ACC112 (cell line): Measurements from ENCODE around the gene ZNF862.

ENCODE experiments used
- H2AFZ ChIP-seq: fragments of 200-600 bp; sonication (generic); one replicate; pipeline ENCODE4 v1.6.0; 2017; ENCODE audit warnings: antibody characterized with exemption, low read length; ENCODE audit not compliant: unreplicated experiment
- H3K27ac ChIP-seq: fragments of 200-600 bp; sonication (generic); 2 replicates; pipeline ENCODE4 v1.5.1; 2014; ENCODE audit warnings: low read depth, mild to moderate bottlenecking, antibody characterized with exemption, low read length, moderate library complexity
- H3K27me3 ChIP-seq: fragments of 200-600 bp; sonication (generic); 2 replicates; pipeline ENCODE4 v1.6.1; 2014; ENCODE audit warnings: mild to moderate bottlenecking, antibody characterized with exemption, low read length, moderate library complexity, mixed read lengths; ENCODE audit not compliant: insufficient read depth
- H3K36me3 ChIP-seq: fragments of 200-600 bp; sonication (generic); 2 replicates; pipeline ENCODE4 v1.6.1; 2016; ENCODE audit warnings: mild to moderate bottlenecking, antibody characterized with exemption, low read length, moderate library complexity, mixed read lengths; ENCODE audit not compliant: insufficient read depth
- H3K4me1 ChIP-seq: fragments of 200-600 bp; sonication (generic); one replicate; pipeline ENCODE4 v1.6.1; 2016; ENCODE audit warnings: low read length, mixed read lengths; ENCODE audit not compliant: insufficient read depth, unreplicated experiment, control insufficient read depth
- H3K4me3 ChIP-seq: fragments of 200-600 bp; sonication (generic); 2 replicates; pipeline ENCODE4 v1.5.1; 2014; ENCODE audit warnings: mild to moderate bottlenecking, low read depth, low read length
- H3K79me2 ChIP-seq: fragments of 200-600 bp; sonication (generic); one replicate; pipeline ENCODE4 v1.6.0; 2016; ENCODE audit warnings: low read length; ENCODE audit not compliant: control insufficient read depth, unreplicated experiment, insufficient read depth

ZNF862 gene

GRCh38 chr7:149818536-149818840 lies 19.7 kb upstream of the ZNF862 start:
- no peaks in the 10 kb centered on the region for H3K4me1 ChIP-seq
- no peak overlapping the region for H2AFZ ChIP-seq
- no peaks in the 10 kb centered on the region for H3K27me3 ChIP-seq
- H3K27ac ChIP-seq, result no peak overlapping the region
- no peaks in the 10 kb centered on the region for H3K36me3 ChIP-seq
- H3K4me3 ChIP-seq, result no peak overlapping the region
- no peaks in the 10 kb centered on the region for H3K79me2 ChIP-seq

- Histone ChIP-seq H2AFZ (no peak overlapping the region), H3K4me3 (no peak overlapping the region), H3K27me3 (no peaks in the 10 kb centered on the region), H3K36me3 (no peaks in the 10 kb centered on the region), H3K4me1 (no peaks in the 10 kb centered on the region), H3K27ac (no peak overlapping the region), H3K79me2 (no peaks in the 10 kb centered on the region)
Observed at GRCh38 chr7:149819141-149819960, 18.8 kb upstream of the ZNF862 start.

GRCh38 chr7:149819961-149820340 lies 18.2 kb upstream of the ZNF862 start:
- Histone ChIP-seq H3K4me3 (no peak overlapping the region), H3K36me3 (no peaks in the 10 kb centered on the region), H3K27me3 (no peaks in the 10 kb centered on the region), H3K27ac (no peak overlapping the region), H3K4me1 (no peaks in the 10 kb centered on the region), H2AFZ (no peak overlapping the region), H3K79me2 (no peaks in the 10 kb centered on the region)

- Histone ChIP-seq H2AFZ (no peak overlapping the region), H3K27me3 (no peaks in the 10 kb centered on the region), H3K27ac (no peak overlapping the region), H3K4me3 (no peak overlapping the region), H3K79me2 (no peaks in the 10 kb centered on the region), H3K36me3 (no peaks in the 10 kb centered on the region), H3K4me1 (no peaks in the 10 kb centered on the region)
Observed at GRCh38 chr7:149820622-149821190, 17.5 kb upstream of the ZNF862 start.

GRCh38 chr7:149821191-149822148 lies 16.7 kb upstream of the ZNF862 start:
- no peak overlapping the region for H3K4me3 ChIP-seq
- no peak overlapping the region for H2AFZ ChIP-seq
- H3K27me3 ChIP-seq, result no peaks in the 10 kb centered on the region
- no peaks in the 10 kb centered on the region for H3K4me1 ChIP-seq
- no peak overlapping the region for H3K27ac ChIP-seq
- H3K79me2 ChIP-seq, result no peaks in the 10 kb centered on the region
- H3K36me3 ChIP-seq, result no peaks in the 10 kb centered on the region

- no peak overlapping the region for H3K4me3 ChIP-seq
Observed at GRCh38 chr7:149822353-149822943, 15.7 kb upstream of the ZNF862 start.

GRCh38 chr7:149823191-149823630 lies 15.0 kb upstream of the ZNF862 start:
- H3K4me1 ChIP-seq, result no peaks in the 10 kb centered on the region
- no peaks in the 10 kb centered on the region for H3K36me3 ChIP-seq
- H3K4me3 ChIP-seq, result no peak overlapping the region
- no peak overlapping the region for H3K27ac ChIP-seq
- no peaks in the 10 kb centered on the region for H3K27me3 ChIP-seq
- H3K79me2 ChIP-seq, result no peaks in the 10 kb centered on the region
- no peak overlapping the region for H2AFZ ChIP-seq

More at GRCh38 chr7:149822353-149822943, 15.7 kb upstream of the ZNF862 start:
- Histone ChIP-seq H3K36me3 (no peaks in the 10 kb centered on the region), H3K27ac (no peak overlapping the region), H3K27me3 (no peaks in the 10 kb centered on the region), H3K4me1 (no peaks in the 10 kb centered on the region), H3K79me2 (no peaks in the 10 kb centered on the region), H2AFZ (no peak overlapping the region)

- Histone ChIP-seq H2AFZ (no peak overlapping the region), H3K27me3 (no peaks in the 10 kb centered on the region), H3K4me3 (no peak overlapping the region), H3K79me2 (no peaks in the 10 kb centered on the region), H3K4me1 (no peaks in the 10 kb centered on the region), H3K27ac (no peak overlapping the region), H3K36me3 (no peaks in the 10 kb centered on the region)
Observed at GRCh38 chr7:149823631-149824199, 14.5 kb upstream of the ZNF862 start.

- no peaks in the 10 kb centered on the region for H3K4me1 ChIP-seq
- H2AFZ ChIP-seq, result no peak overlapping the region
- H3K79me2 ChIP-seq, result no peaks in the 10 kb centered on the region
- H3K27ac ChIP-seq, result no peak overlapping the region
- no peak overlapping the region for H3K4me3 ChIP-seq
- H3K27me3 ChIP-seq, result no peaks in the 10 kb centered on the region
- H3K36me3 ChIP-seq, result no peaks in the 10 kb centered on the region
Observed at GRCh38 chr7:149824301-149824741, 13.9 kb upstream of the ZNF862 start.
